ENCODE results near the gene TSPAN7.

TSPAN7 gene

GRCh38 chrX:38561126-38561868 lies at the start of gene TSPAN7:
TSPAN7 (plus strand) TSS chrX:38561542; CDS start chrX:38561547, 5 bp downstream.
- DNase-seq: peak; percentile 79

- no peak for DNase-seq
Observed at GRCh38 chrX:38513112-38513742, 48.1 kb upstream of the TSPAN7 start.

GRCh38 chrX:38514016-38514854 lies 47.1 kb upstream of the TSPAN7 start:
- DNase-seq: no peak

GRCh38 chrX:38515291-38515690 lies 46.1 kb upstream of the TSPAN7 start:
- DNase-seq: no peak

- no peak for DNase-seq
Observed at GRCh38 chrX:38516196-38516774, 45.1 kb upstream of the TSPAN7 start.

GRCh38 chrX:38519651-38520050 lies 41.7 kb upstream of the TSPAN7 start:
- DNase-seq: no peak

GRCh38 chrX:38538134-38538533 lies 23.2 kb upstream of the TSPAN7 start:
- no peak for DNase-seq

GRCh38 chrX:38539748-38540147 lies 21.6 kb upstream of the TSPAN7 start:
- no peak for DNase-seq

GRCh38 chrX:38548508-38548907 lies 12.8 kb upstream of the TSPAN7 start:
- no peak for DNase-seq

GRCh38 chrX:38552721-38553120 lies 8.6 kb upstream of the TSPAN7 start:
- no peak for DNase-seq

- no peak for DNase-seq
Observed at GRCh38 chrX:38558686-38559085, 2.7 kb upstream of the TSPAN7 start.

- no peak for DNase-seq
Observed at GRCh38 chrX:38560776-38561125, 591 bp upstream of the TSPAN7 start.

GRCh38 chrX:38561951-38562719 lies 793 bp downstream of the TSPAN7 start:
- no peak for DNase-seq

GRCh38 chrX:38563030-38563429 lies 1.7 kb downstream of the TSPAN7 start:
- no peak for DNase-seq

- DNase-seq: no peak
Observed at GRCh38 chrX:38570396-38570795, 9.1 kb downstream of the TSPAN7 start.

GRCh38 chrX:38571058-38571457 lies 9.7 kb downstream of the TSPAN7 start:
- DNase-seq: no peak

- no peak for DNase-seq
Observed at GRCh38 chrX:38574858-38575257, 13.5 kb downstream of the TSPAN7 start.

GRCh38 chrX:38575888-38576287 lies 14.5 kb downstream of the TSPAN7 start:
- no peak for DNase-seq

GRCh38 chrX:38577738-38578137 lies 16.4 kb downstream of the TSPAN7 start:
- DNase-seq: no peak

GRCh38 chrX:38578167-38578566 lies 16.8 kb downstream of the TSPAN7 start:
- DNase-seq: no peak

GRCh38 chrX:38583181-38583580 lies 21.8 kb downstream of the TSPAN7 start:
- no peak for DNase-seq

- no peak for DNase-seq
Observed at GRCh38 chrX:38594434-38594833, 33.1 kb downstream of the TSPAN7 start.

GRCh38 chrX:38595801-38596200 lies 34.5 kb downstream of the TSPAN7 start:
- DNase-seq: no peak
